PC-3 (cell line): ENCODE measurements around the gene ADAMTS9. TPM values are rescaled to one million over a fixed set of nuclear protein-coding genes. Genes with fewer than 3 reads are reported as not detected.

Source experiments
- ATAC-seq: fragments of 200-7000 bp; cut with Tn5 transposase; 2 replicates; pipeline ENCODE4 v1.9.1; 2020; ENCODE audit warnings: mild to moderate bottlenecking, moderate library complexity
- BruUV-seq: library from RNA; stranded (reverse); fragments of 400-500 nt; replicated peaks from 2 replicates; lab custom pipeline; 2021; lab: Mats Ljungman, UMichigan
- CTCF ChIA-PET: fragments of 300-600 bp; sonication (Branson Sonifier 250); formaldehyde crosslinking; loops from one replicate; lab custom pipeline; 2022; ENCODE audit warnings: antibody characterized with exemption; lab: Charles Lee
- POLR2A ChIA-PET: fragments of 300-600 bp; sonication (Branson Sonifier 250); formaldehyde crosslinking; loops from one replicate; lab custom pipeline; 2022; ENCODE audit warnings: antibody characterized with exemption; ENCODE audit not compliant: unreplicated experiment; lab: Charles Lee
- DNase-seq: peaks from one replicate; pipeline ENCODE4 v3.0.0-alpha.2; 2015
- H2AFZ ChIP-seq: fragments of 300-600 bp; sonication (generic); 2 replicates; pipeline ENCODE4 v1.6.0; 2016; ENCODE audit warnings: antibody characterized with exemption, low read length
- H3F3A ChIP-seq: fragments of 300-600 bp; sonication (generic); one replicate; pipeline ENCODE4 v1.6.0; 2017; ENCODE audit warnings: antibody characterized with exemption, low read length, control low read depth, mild to moderate bottlenecking; ENCODE audit not compliant: unreplicated experiment
- H3K27ac ChIP-seq: fragments of 300-600 bp; sonication (generic); 2 replicates; pipeline ENCODE4 v1.5.1; 2016; ENCODE audit warnings: mild to moderate bottlenecking, low read length
- H3K27me3 ChIP-seq: fragments of 300-600 bp; sonication (generic); 2 replicates; pipeline ENCODE4 v1.6.1; 2016; ENCODE audit warnings: low read length, mixed read lengths
- H3K36me3 ChIP-seq: fragments of 300-600 bp; sonication (generic); 2 replicates; pipeline ENCODE4 v1.6.1; 2016; ENCODE audit warnings: low read depth, mixed run types, low read length, mixed read lengths
- H3K4me1 ChIP-seq: fragments of 300-600 bp; sonication (generic); 2 replicates; pipeline ENCODE4 v1.5.1; 2016; ENCODE audit warnings: low read length; ENCODE audit not compliant: insufficient read depth
- H3K4me2 ChIP-seq: fragments of 300-600 bp; sonication (generic); 2 replicates; pipeline ENCODE4 v1.6.0; 2016; ENCODE audit warnings: low read length
- H3K4me3 ChIP-seq: fragments of 300-600 bp; sonication (generic); 2 replicates; pipeline ENCODE4 v1.5.1; 2016; ENCODE audit warnings: mild to moderate bottlenecking, low read length, mixed read lengths
- H3K79me2 ChIP-seq: fragments of 300-600 bp; sonication (generic); 2 replicates; pipeline ENCODE4 v1.6.1; 2017; ENCODE audit warnings: low read length, mixed read lengths
- H3K9ac ChIP-seq: fragments of 300-600 bp; sonication (generic); 2 replicates; pipeline ENCODE4 v1.6.0; 2016; ENCODE audit warnings: mild to moderate bottlenecking, low read length
- H3K9me2 ChIP-seq: fragments of 300-600 bp; sonication (generic); replicated peaks from 2 replicates; pipeline ENCODE4 v1.6.1; 2016; ENCODE audit warnings: mixed run types, low read length, mixed read lengths
- H3K9me3 ChIP-seq: fragments of 300-600 bp; sonication (generic); 2 replicates; pipeline ENCODE4 v1.6.1; 2016; ENCODE audit warnings: low read length, mixed read lengths
- H4K20me1 ChIP-seq: fragments of 300-600 bp; sonication (generic); 2 replicates; pipeline ENCODE4 v1.6.1; 2016; ENCODE audit warnings: low read length, mixed read lengths
- EZH2 ChIP-seq: fragments of 300-600 bp; sonication (generic); IDR thresholded peaks from one replicate; pipeline ENCODE4 v1.6.1; 2017; ENCODE audit warnings: antibody characterized with exemption, mild to moderate bottlenecking, low read length; ENCODE audit not compliant: unreplicated experiment
- EZH2phosphoT487 ChIP-seq: fragments of 300-600 bp; sonication (generic); IDR thresholded peaks from 2 replicates; pipeline ENCODE4 v1.6.1; 2018; ENCODE audit warnings: mild to moderate bottlenecking, antibody characterized with exemption, low read length, borderline replicate concordance
- intact Hi-C: fragments of 100-400 bp; cut with micrococcal nuclease; formaldehyde crosslinking; loops from 2 replicates; pipeline ENCODE4 v1.9.0; 2023
- total RNA-seq: library from RNA; depleted of rRNA; stranded (reverse); fragments of >200 nt; gene quantifications from 2 replicates; pipeline ENCODE4 v1.2.3, GENCODE V29; 2014
- TF ChIP-seq, protein P1 (sequence below): fragments of 300-600 bp; sonication (generic); conservative IDR thresholded peaks from 2 replicates; pipeline ENCODE4 v1.5.1; 2017; ENCODE audit warnings: antibody characterized with exemption, low read depth, mild to moderate bottlenecking, low read length

The ADAMTS9 gene
- total RNA-seq, 1 experiment from 2014 or later, result 0.55 TPM

GRCh38 chr3:64495121-64495780, 192.5 kb downstream of the ADAMTS9 start:
- CTCF ChIA-PET, result no interaction called here
- Histone ChIP-seq H3K9me3 (no peaks in the 10 kb centered on the region), H3F3A (no peaks in the 10 kb centered on the region), H3K4me2 (no peak overlapping the region), H2AFZ (no peak overlapping the region), H3K79me2 (no peaks in the 10 kb centered on the region), H4K20me1 (no peaks in the 10 kb centered on the region), H3K27ac (no peak overlapping the region), H3K27me3 (0 out of 2 replicates have a peak, but pooled peaks cover 8% of the 10 kb centered on the region), H3K9ac (no peak overlapping the region), H3K9me2 (no peaks in the 10 kb centered on the region), H3K36me3 (no peaks in the 10 kb centered on the region), H3K4me3 (no peak overlapping the region), H3K4me1 (no peaks in the 10 kb centered on the region)
- DNase-seq, result no peak
- no peak for ATAC-seq
- no peak for TF ChIP-seq EZH2phosphoT487
- TF ChIP-seq, protein P1, sequence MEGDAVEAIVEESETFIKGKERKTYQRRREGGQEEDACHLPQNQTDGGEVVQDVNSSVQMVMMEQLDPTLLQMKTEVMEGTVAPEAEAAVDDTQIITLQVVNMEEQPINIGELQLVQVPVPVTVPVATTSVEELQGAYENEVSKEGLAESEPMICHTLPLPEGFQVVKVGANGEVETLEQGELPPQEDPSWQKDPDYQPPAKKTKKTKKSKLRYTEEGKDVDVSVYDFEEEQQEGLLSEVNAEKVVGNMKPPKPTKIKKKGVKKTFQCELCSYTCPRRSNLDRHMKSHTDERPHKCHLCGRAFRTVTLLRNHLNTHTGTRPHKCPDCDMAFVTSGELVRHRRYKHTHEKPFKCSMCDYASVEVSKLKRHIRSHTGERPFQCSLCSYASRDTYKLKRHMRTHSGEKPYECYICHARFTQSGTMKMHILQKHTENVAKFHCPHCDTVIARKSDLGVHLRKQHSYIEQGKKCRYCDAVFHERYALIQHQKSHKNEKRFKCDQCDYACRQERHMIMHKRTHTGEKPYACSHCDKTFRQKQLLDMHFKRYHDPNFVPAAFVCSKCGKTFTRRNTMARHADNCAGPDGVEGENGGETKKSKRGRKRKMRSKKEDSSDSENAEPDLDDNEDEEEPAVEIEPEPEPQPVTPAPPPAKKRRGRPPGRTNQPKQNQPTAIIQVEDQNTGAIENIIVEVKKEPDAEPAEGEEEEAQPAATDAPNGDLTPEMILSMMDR, result no peak
- no peak for TF ChIP-seq EZH2
- POLR2A ChIA-PET, result no interaction called here
- BruUV-seq, result no TSS peak
- intact Hi-C loops, result no loop called here

DNA sequence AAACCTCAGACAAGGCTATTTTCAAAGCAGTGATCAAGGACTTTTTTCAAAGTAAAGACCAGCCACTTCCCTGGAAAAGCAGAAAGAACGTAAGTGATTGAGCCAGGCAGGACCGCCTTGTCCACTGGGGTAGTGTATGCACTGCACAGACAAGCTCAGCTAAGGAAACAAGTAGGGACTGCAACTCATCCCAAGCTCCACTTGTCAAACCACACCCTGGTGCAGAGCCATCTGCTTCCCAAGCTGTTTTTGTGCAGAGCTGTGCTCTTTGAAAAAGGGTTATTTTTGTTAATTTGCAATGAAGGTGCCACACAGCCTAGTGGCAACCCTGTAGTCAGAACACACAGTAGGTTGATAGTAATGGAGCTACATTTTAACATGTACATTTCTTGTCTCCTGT, 193.3 kb downstream of the ADAMTS9 start:
- no peak overlapping the region for H3K9ac ChIP-seq
- H3K9me3 ChIP-seq, result no peaks in the 10 kb centered on the region
- no peaks in the 10 kb centered on the region for H4K20me1 ChIP-seq
- BruUV-seq, result no TSS peak
- ChIA-PET CTCF (no interaction called here), POLR2A (no interaction called here)
- ATAC-seq, result no peak
- TF ChIP-seq EZH2phosphoT487 (no peak), EZH2 (no peak)
- TF ChIP-seq, protein P1, result no peak
- no peak overlapping the region for H2AFZ ChIP-seq
- H3K27ac ChIP-seq, result no peak overlapping the region
- H3F3A ChIP-seq, result no peaks in the 10 kb centered on the region
- 0 out of 2 replicates have a peak, but pooled peaks cover 8% of the 10 kb centered on the region for H3K27me3 ChIP-seq
- intact Hi-C loops, result no loop called here
- H3K4me3 ChIP-seq, result no peak overlapping the region
- no peaks in the 10 kb centered on the region for H3K79me2 ChIP-seq
- H3K4me2 ChIP-seq, result no peak overlapping the region
- no peaks in the 10 kb centered on the region for H3K4me1 ChIP-seq
- no peaks in the 10 kb centered on the region for H3K9me2 ChIP-seq
- no peak for DNase-seq
- H3K36me3 ChIP-seq, result no peaks in the 10 kb centered on the region

GRCh38 chr3:64493149-64493548, 194.7 kb downstream of the ADAMTS9 start:
- no peak overlapping the region for H2AFZ ChIP-seq
- H3K4me2 ChIP-seq, result no peak overlapping the region
- H3K4me1 ChIP-seq, result no peaks in the 10 kb centered on the region
- no peak overlapping the region for H3K9ac ChIP-seq
- no peaks in the 10 kb centered on the region for H3F3A ChIP-seq
- no peaks in the 10 kb centered on the region for H3K36me3 ChIP-seq
- TF ChIP-seq, protein P1, result no peak
- TF ChIP-seq EZH2phosphoT487 (no peak), EZH2 (no peak)
- DNase-seq (no peak), ATAC-seq (no peak)
- BruUV-seq, result no TSS peak
- 0 out of 2 replicates have a peak, but pooled peaks cover 8% of the 10 kb centered on the region for H3K27me3 ChIP-seq
- no peaks in the 10 kb centered on the region for H4K20me1 ChIP-seq
- no peaks in the 10 kb centered on the region for H3K9me2 ChIP-seq
- H3K4me3 ChIP-seq, result no peak overlapping the region
- ChIA-PET CTCF (no interaction called here), POLR2A (no interaction called here)
- intact Hi-C loops, result no loop called here
- H3K79me2 ChIP-seq, result no peaks in the 10 kb centered on the region
- no peak overlapping the region for H3K27ac ChIP-seq
- no peaks in the 10 kb centered on the region for H3K9me3 ChIP-seq
